Measurements from ENCODE around the gene ARHGAP1. TPM values are rescaled to one million over a fixed set of nuclear protein-coding genes. Genes with fewer than 3 reads are reported as not detected.

ARHGAP1 gene
- total RNA-seq, 2 experiments from 2014 or later = 61.9 to 68.5 TPM

DNA sequence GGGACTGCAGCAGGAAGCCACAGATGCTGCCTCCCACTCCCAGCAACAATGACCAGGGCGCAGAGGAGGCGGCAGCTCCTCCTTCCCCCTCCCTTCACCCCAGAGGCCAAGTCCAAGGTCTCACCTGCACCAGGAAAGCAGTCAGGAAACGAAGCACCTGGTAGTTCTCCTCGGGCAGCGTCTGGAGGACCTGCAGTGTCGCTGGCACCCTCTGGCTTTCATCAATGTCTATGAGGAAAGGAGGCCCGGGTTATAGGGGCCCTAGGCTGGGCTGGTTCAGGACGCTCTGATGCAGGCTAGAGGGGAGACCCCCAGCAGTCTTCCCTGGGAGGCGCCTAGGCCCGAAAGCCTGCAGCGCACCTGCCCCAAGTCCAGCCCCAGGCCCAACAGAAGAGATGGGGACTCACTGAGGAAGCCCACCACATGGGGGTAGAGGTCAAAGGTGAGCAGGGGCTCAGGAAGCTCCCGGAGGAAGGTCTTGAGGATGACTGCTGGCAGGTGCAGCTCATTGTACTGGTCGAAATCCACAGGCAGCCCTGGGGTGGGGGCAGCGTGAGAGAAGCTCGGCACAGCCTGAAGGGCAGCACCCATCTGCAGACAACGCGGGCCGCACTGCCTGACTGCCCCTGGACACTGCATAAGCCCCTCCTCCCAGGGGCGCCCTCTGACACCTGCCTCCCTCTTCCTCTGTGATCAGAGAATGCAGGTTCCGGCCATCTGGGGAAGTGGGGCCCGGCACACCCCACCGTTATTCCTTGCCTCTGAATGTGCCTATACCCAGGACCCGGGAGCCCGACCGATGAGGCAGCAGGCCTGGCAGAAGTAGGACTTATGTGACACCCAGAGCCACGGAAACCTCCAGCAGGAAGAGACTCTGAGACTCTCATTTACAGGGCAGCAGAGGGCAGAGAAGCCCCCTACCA, 20.9 kb downstream of the ARHGAP1 start:
- Mint-ChIP-seq H3K27ac (no peak overlapping the region), H3K27me3 (no peaks in the 10 kb centered on the region), H3K36me3 (peaks cover 8% of the 10 kb centered on the region), H3K9me3 (ENCODE audit: low read depth) (no peaks in the 10 kb centered on the region), H3K4me3 (no peak overlapping the region), H3K4me1 (peaks cover 25% of the 10 kb centered on the region)
- no peak for ATAC-seq
- DNase-seq = no peak
- CTCF ChIA-PET = interaction anchor here (1.7 kb wide), 1 partner anchor 10 kb away, joined by 3 read pairs; no protein-coding TSS in a partner anchor

DNA sequence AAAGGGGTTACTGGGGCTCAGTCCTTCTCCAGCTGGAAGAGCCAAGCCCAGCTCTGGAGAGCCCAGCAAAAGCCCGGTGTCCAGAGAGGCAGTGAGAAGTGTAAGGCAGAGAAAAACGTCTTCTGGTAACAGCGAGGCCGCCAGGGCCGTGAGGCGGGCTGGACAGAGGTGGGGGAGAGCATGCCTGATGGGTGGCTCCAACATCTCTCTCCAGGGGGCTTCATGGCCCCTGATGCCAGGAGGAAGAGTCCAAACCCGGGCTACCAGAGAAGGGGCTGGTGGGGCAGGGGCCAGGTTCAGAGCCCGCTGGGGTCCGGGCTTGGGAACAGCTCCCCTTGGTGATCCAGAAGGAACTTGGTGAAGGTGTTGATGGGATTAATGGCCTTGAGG, 21.7 kb downstream of the ARHGAP1 start:
- Mint-ChIP-seq H3K27me3 (no peaks in the 10 kb centered on the region), H3K4me1 (peaks cover 26% of the 10 kb centered on the region), H3K27ac (no peak overlapping the region), H3K4me3 (no peak overlapping the region), H3K9me3 (ENCODE audit: low read depth) (no peaks in the 10 kb centered on the region), H3K36me3 (peaks cover 8% of the 10 kb centered on the region)
- DNase-seq (no peak), ATAC-seq (no peak)
- CTCF ChIA-PET = interaction anchor here (1.7 kb wide), 1 partner anchor 9 kb away, joined by 3 read pairs; no protein-coding TSS in a partner anchor

DNA sequence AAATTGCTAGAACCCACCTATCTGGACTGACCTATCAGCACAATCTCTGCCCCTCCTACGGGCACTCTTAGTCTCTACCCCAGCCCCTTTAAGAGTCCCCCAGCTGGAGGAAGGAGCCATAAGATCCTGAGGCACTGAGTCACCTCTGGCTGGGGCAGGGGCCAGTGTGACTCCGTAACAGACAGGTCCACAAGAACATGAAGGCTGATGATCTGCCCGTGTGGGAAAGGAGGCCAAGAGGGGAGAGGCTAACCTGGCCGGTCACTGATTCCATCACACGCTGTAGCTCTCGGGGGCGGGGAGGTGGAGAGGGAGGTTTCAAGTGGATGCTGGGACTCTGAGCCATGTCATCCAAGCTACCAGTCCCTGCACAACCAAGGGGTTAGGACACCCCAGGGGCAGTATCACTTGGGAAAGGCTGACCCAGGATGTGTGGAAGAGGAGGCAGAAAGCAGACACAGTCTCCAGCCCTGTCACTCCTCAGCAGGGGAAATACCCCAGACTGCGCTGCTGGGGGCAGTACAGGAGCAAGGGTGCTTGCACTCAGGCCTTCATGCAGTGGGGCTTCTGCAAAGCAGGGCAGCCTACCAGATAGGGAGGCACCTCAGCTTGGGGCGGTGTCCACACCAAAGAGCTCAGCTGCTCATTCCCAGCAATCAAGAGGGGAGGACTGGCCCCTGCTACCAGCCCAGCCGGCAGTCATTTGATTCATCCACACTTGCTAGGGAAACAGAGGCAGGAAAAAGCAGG, 22.3 kb downstream of the ARHGAP1 start:
- ATAC-seq (peak; percentile 28), DNase-seq (no peak)
- no peak overlapping the region for H3K27ac Mint-ChIP-seq
- CTCF ChIA-PET = interaction anchor here (0.6 to 1.7 kb wide), 2 partner anchors 9 to 44 kb away, joined by 3 read pairs; no protein-coding TSS in a partner anchor
- H3K9me3 Mint-ChIP-seq (ENCODE audit: low read depth) = no peaks in the 10 kb centered on the region
- H3K4me3 Mint-ChIP-seq = no peak overlapping the region
- peaks cover 10% of the 10 kb centered on the region for H3K36me3 Mint-ChIP-seq
- H3K27me3 Mint-ChIP-seq = no peaks in the 10 kb centered on the region
- H3K4me1 Mint-ChIP-seq = peaks cover 26% of the 10 kb centered on the region

DNA sequence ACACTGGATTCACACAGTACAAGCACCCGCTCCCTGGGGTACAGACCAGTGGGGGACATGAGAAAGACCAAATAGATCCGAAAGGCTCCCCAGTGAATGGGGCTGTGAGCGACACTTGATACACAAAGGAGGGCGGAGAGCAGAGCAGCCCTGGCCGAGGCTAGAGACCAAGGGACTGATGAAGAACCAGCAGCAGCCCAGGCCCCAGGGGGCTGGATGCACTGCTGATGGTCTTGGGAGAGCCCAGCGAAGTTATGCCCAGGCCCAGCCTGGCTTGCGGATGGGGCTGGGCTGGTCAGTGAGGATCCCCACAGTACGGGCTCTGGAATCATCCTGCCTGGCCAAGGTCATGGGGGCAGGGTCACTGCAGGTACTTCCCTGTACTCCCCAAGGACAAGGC, 23.2 kb downstream of the ARHGAP1 start:
- Mint-ChIP-seq H3K4me3 (no peak overlapping the region), H3K27ac (peak overlapping the region; percentile 66), H3K4me1 (peaks cover 32% of the 10 kb centered on the region), H3K27me3 (no peaks in the 10 kb centered on the region), H3K9me3 (ENCODE audit: low read depth) (no peaks in the 10 kb centered on the region), H3K36me3 (peaks cover 16% of the 10 kb centered on the region)
- no peak for ATAC-seq
- DNase-seq = no peak
- CTCF ChIA-PET = no interaction called here

DNA sequence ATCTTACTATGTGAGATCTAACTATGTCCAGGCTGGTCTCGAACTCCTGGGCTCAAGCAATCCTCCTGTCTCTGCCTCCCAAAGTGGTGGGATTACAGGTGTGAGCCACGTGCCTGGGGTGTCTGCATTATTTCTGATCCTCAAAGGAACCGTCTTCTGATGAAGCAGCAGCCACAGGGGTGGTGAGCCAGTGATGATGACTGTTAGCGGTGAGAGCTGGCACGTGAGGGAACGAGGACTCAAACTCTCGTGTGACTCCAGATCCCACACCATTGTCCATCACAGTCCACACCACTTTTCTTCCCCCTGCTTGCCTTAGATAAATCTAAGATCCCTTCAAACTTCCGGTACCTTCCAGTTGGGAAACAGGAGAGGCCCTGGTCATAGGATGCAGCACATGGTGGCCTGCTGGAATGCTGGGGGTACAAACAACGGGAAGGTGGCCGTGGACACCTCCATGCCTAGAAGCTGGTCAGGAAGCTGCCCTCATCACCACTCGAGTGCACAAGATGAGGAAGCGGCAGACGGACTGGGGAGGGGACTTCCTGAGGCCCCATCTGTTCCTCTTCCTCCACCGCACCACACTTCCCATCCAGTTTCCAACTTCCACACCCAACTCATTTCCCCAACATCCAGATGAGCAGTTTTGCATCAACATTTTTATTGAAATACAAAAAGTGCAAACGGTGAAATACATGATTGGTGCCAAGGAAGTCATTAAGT, 23.8 kb downstream of the ARHGAP1 start:
- H3K27ac Mint-ChIP-seq = peak overlapping the region; percentile 66
- no peak for DNase-seq
- no peak overlapping the region for H3K4me3 Mint-ChIP-seq
- peaks cover 38% of the 10 kb centered on the region for H3K4me1 Mint-ChIP-seq
- no peaks in the 10 kb centered on the region for H3K27me3 Mint-ChIP-seq
- H3K9me3 Mint-ChIP-seq (ENCODE audit: low read depth) = no peaks in the 10 kb centered on the region
- CTCF ChIA-PET = no interaction called here
- no peak for ATAC-seq
- peaks cover 18% of the 10 kb centered on the region for H3K36me3 Mint-ChIP-seq

DNA sequence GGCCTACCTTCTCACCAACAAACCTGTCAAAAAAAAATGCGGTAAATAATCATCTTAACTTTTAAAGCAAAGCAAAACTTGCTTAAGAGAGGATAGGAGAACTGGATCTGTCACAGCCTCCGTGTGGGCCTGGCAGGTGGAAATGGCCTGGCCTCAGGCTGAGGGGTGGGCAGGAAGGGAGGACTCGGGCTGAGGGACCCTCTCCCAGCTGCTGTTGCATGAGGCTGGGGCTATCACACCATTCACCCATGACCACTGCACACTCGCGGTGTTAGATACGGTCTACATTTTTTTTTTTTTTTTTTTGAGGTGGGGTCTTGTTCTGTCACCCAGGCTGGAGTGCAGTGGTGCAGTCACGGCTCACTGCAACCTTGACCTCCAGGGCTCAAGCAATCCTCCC, 24.5 kb downstream of the ARHGAP1 start:
- H3K27me3 Mint-ChIP-seq = no peaks in the 10 kb centered on the region
- peaks cover 19% of the 10 kb centered on the region for H3K36me3 Mint-ChIP-seq
- DNase-seq = no peak
- CTCF ChIA-PET = no interaction called here
- no peak for ATAC-seq
- H3K27ac Mint-ChIP-seq = no peak overlapping the region
- no peaks in the 10 kb centered on the region for H3K9me3 Mint-ChIP-seq (ENCODE audit: low read depth)
- H3K4me3 Mint-ChIP-seq = no peak overlapping the region
- H3K4me1 Mint-ChIP-seq = peaks cover 44% of the 10 kb centered on the region

DNA sequence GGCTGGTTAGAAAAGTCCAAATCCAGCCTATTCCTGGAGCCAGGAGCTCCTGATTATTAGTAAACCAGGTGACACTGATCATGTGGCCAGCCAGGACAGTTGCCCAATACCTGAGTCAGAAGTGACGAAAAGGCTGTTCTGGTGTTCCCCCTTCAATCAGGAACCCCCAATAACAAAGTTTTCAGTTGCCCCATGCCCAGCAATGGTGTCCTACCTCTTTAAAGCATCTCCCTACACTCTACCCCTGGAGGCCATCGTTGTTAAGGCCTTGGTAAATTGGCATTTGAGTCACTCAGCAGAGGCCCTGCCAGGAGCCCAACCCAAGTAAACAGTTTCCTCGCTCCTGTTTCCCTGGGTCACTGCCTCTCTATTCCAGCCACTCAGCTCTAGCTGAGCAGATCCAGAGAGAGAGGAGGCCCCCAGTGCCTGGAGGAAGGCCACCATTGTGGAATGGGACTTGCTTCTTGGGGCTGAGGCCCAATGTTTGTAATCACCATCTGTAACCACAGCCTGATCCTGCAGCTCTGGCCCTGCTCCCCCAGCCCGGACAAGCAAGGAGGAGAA, 25.0 kb downstream of the ARHGAP1 start:
- H3K4me3 Mint-ChIP-seq = no peak overlapping the region
- H3K9me3 Mint-ChIP-seq (ENCODE audit: low read depth) = no peaks in the 10 kb centered on the region
- no peak for DNase-seq
- ATAC-seq = no peak
- peaks cover 49% of the 10 kb centered on the region for H3K4me1 Mint-ChIP-seq
- H3K27ac Mint-ChIP-seq = peak overlapping the region; percentile 81
- H3K36me3 Mint-ChIP-seq = peaks cover 17% of the 10 kb centered on the region
- no peaks in the 10 kb centered on the region for H3K27me3 Mint-ChIP-seq
- CTCF ChIA-PET = interaction anchor here (1.3 kb wide), 1 partner anchor 12 kb away, joined by 3 read pairs; no protein-coding TSS in a partner anchor

DNA sequence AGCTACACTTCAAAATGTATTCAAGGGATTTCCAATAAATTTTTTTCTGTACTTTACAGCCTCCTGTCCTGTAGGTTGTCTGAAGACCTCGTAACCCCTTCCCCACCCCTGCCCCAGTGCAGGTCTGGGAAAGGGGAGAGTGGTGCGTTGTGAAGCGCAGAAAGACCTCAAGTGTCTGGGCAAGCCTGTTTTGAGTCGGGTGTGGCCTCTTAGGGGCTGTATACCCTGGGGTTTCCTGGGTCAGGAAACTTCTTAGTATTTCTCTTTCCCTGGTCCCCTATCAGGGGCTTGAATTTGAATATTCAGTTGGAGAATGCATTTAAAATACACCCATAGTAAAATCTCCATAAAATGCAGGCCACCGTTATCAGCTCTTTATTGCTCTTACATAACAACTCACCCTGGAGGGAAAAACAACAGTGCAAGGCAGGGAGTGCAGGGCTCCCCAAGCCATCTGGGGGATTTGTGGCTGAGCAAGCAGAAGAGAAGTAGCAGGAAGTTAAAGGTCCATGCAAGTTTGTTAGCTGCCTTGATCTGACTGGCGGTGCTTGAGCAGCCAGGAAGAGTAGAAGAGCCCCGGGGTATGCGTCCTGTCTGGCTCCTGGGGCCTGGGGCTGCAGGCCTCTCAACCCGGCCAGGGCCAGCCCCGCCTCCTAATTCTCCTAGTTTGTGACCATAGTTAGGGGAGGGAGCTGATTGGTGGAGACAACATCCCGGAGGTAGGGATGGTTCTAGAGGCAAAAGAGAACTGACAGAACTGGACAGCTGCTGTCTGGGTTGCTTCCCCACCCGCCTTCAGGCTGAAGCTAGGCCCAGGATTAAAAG, 25.7 kb downstream of the ARHGAP1 start:
- CTCF ChIA-PET = interaction anchor here (1.3 kb wide), 1 partner anchor 12 kb away, joined by 3 read pairs; no protein-coding TSS in a partner anchor
- Mint-ChIP-seq H3K27ac (peak overlapping the region; percentile 81), H3K4me1 (peaks cover 55% of the 10 kb centered on the region), H3K4me3 (no peak overlapping the region), H3K9me3 (ENCODE audit: low read depth) (no peaks in the 10 kb centered on the region), H3K27me3 (no peaks in the 10 kb centered on the region), H3K36me3 (peaks cover 21% of the 10 kb centered on the region)
- DNase-seq (peak; percentile 46), ATAC-seq (no peak)

DNA sequence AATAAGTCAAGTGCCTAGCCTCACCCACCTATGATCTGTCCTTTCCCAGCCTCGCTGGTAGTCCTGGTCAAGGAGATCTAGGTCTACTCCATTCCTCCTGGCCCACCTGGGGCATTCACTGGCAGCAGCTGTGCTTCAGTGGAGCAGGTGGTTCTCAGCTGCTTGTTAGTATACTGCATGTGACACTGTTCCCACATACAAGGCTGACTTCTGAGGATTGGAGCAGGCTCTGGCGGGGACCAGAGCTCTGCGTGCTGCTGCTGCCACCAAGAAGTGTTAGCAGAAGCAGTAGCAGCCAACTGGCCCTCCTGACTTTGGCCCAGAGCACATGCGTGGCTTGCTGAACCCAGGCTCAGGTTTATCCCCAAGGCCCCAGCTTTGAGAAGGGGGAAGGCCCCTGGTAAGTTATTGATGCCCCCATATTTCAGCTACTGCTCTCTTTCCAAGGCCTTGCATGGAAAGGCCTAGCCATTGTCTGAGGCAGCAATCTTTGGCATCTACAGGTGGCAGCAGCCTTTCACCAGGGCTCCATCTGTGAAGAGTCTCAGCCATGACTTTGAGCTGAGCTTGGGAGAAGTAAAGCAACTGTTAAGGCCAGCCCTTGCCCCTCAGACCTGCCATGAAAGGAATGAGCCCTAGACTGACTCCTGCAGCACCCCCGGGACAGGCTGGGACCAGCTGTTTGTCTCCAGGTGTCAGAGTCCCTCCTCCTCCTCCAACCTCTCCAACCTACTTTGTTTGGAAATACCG, 26.5 kb downstream of the ARHGAP1 start:
- DNase-seq (no peak), ATAC-seq (no peak)
- Mint-ChIP-seq H3K36me3 (peaks cover 26% of the 10 kb centered on the region), H3K9me3 (ENCODE audit: low read depth) (no peaks in the 10 kb centered on the region), H3K4me3 (no peak overlapping the region), H3K4me1 (peaks cover 59% of the 10 kb centered on the region), H3K27me3 (no peaks in the 10 kb centered on the region), H3K27ac (peak overlapping the region; percentile 81)
- CTCF ChIA-PET = interaction anchor here (1.3 kb wide), 1 partner anchor 11 kb away, joined by 3 read pairs; no protein-coding TSS in a partner anchor

DNA sequence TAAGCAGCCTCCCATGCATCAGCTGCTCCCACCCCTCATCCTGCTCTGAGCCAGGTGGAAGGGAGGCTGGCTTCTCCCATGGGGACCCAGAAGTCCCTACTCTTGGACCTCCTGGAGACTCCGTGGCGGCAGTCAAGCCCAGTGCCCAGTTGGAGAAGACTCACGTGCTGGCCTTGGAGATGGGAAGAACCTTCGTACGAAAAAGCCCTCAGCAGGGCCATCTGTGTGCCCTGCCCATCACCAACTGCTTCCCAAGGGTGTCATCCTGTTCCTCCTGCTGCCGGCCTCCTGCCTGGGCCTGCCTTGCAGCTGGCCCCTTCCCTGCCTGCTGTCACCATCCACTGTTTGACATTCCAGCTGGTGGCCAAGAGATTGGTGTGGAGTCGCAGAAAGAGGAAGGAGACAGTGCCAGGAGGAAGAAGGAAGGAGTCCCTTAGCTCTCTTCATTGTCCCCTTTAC, 28.0 kb downstream of the ARHGAP1 start:
- Mint-ChIP-seq H3K36me3 (peaks cover 30% of the 10 kb centered on the region), H3K9me3 (ENCODE audit: low read depth) (no peaks in the 10 kb centered on the region), H3K27me3 (no peaks in the 10 kb centered on the region), H3K4me1 (peaks cover 59% of the 10 kb centered on the region), H3K27ac (peak overlapping the region; percentile 93), H3K4me3 (no peak overlapping the region)
- ATAC-seq (no peak), DNase-seq (no peak)
- CTCF ChIA-PET = interaction anchor here (0.5 to 2.1 kb wide), 2 partner anchors 10 to 85 kb away, joined by 3 to 9 read pairs; no protein-coding TSS in a partner anchor

DNA sequence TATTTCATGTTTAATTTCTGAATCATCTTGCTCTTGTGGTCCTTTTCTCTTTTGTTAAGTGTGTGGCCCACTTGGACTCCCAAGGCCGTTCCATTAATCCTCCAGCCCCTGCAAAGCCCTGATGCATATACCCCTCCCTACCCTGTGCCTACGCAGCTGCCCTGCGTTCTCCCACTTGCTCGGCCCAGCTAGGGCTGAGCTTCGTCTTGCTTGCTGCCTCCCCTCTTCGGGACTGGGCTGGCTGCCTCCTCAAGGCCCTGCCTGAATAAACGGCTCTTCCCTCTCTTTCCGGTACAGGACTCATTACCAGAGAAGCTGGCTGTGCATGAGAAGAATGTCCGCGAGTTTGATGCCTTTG, 28.5 kb downstream of the ARHGAP1 start:
- CTCF ChIA-PET = interaction anchor here (0.5 to 2.1 kb wide), 4 partner anchors 10 to 85 kb away, joined by 3 to 11 read pairs (median 7); partner anchors contain the start of genes ATG13 and HARBI1
- peaks cover 28% of the 10 kb centered on the region for H3K36me3 Mint-ChIP-seq
- no peak for ATAC-seq

More for the DNA sequence above, 28.5 kb downstream of the ARHGAP1 start:
- Mint-ChIP-seq H3K9me3 (ENCODE audit: low read depth) (no peaks in the 10 kb centered on the region), H3K4me1 (peaks cover 57% of the 10 kb centered on the region), H3K27me3 (no peaks in the 10 kb centered on the region), H3K27ac (peak overlapping the region; percentile 93), H3K4me3 (no peak overlapping the region)
- DNase-seq = no peak
